Endothelial cell (in vitro differentiated cells): Measurements from ENCODE around the gene F5. TPM values are rescaled to one million over a fixed set of nuclear protein-coding genes. Genes with fewer than 3 reads are reported as not detected.
"Not testable (repeated sequence)": the region's sequence is repeated elsewhere in the genome, so short reads cannot be mapped to it uniquely, and the experiment has no call there.

Experiments used
- DNase-seq: peaks from one replicate; pipeline ENCODE4 v3.0.0; 2021; ENCODE audit warnings: low spot score
- H3K27ac Mint-ChIP-seq: one replicate; pipeline ENCODE4 v1.8.0; 2021; ENCODE audit warnings: mixed read lengths, inconsistent platforms; ENCODE audit not compliant: unreplicated experiment
- H3K27me3 Mint-ChIP-seq: one replicate; pipeline ENCODE4 v1.8.0; 2021; ENCODE audit warnings: mild to moderate bottlenecking, moderate library complexity, mixed read lengths, inconsistent platforms; ENCODE audit not compliant: unreplicated experiment
- H3K36me3 Mint-ChIP-seq: one replicate; pipeline ENCODE4 v1.8.0; 2021; ENCODE audit warnings: mild to moderate bottlenecking, low read depth, mixed read lengths, inconsistent platforms; ENCODE audit not compliant: unreplicated experiment
- H3K4me1 Mint-ChIP-seq: one replicate; pipeline ENCODE4 v1.8.0; 2021; ENCODE audit warnings: mild to moderate bottlenecking, mixed read lengths, inconsistent platforms; ENCODE audit not compliant: unreplicated experiment
- H3K4me3 Mint-ChIP-seq: one replicate; pipeline ENCODE4 v1.8.0; 2021; ENCODE audit warnings: mild to moderate bottlenecking, mixed read lengths, inconsistent platforms; ENCODE audit not compliant: unreplicated experiment
- H3K9me3 Mint-ChIP-seq: one replicate; pipeline ENCODE4 v1.8.0; 2021; ENCODE audit warnings: mixed read lengths, inconsistent platforms; ENCODE audit not compliant: unreplicated experiment
- CTCF ChIP-seq: fragments of 200-600 bp; sonication (generic); IDR thresholded peaks from one replicate; pipeline ENCODE4 v1.5.0; 2021; ENCODE audit warnings: antibody characterized with exemption; ENCODE audit not compliant: unreplicated experiment
- total RNA-seq: library from RNA; stranded (reverse); fragmentation: NEBNext Ultra II Directional; extraction: Animal tissue kit (Norgen Biotek cat#: 25700); gene quantifications from one replicate; pipeline ENCODE4 v1.2.1, GENCODE V29; 2021; ENCODE audit not compliant: unreplicated experiment

Gene F5
- total RNA-seq, 1 donor from 2014 or later = not detected

- Mint-ChIP-seq H3K36me3 (no peaks in the 10 kb centered on the region), H3K27ac (no peak overlapping the region), H3K9me3 (no peaks in the 10 kb centered on the region), H3K4me3 (no peak overlapping the region), H3K4me1 (peaks cover 15% of the 10 kb centered on the region), H3K27me3 (no peaks in the 10 kb centered on the region)
- no peak for DNase-seq
- no peak for TF ChIP-seq CTCF
Observed at GRCh38 chr1:169507413-169507812, 78.9 kb downstream of the F5 start.

- H3K27ac Mint-ChIP-seq, H3K9me3 Mint-ChIP-seq, H3K27me3 Mint-ChIP-seq, DNase-seq, H3K36me3 Mint-ChIP-seq, H3K4me3 Mint-ChIP-seq, H3K4me1 Mint-ChIP-seq: not testable (repeated sequence)
Observed at GRCh38 chr1:169503601-169504000, 82.7 kb downstream of the F5 start.

GRCh38 chr1:169499807-169500206 lies 86.5 kb downstream of the F5 start:
- TF ChIP-seq CTCF = no peak
- Mint-ChIP-seq H3K4me1 (no peaks in the 10 kb centered on the region), H3K9me3 (no peaks in the 10 kb centered on the region), H3K27me3 (peaks cover 2% of the 10 kb centered on the region), H3K4me3 (no peak overlapping the region), H3K27ac (no peak overlapping the region), H3K36me3 (no peaks in the 10 kb centered on the region)
- DNase-seq = no peak

- no peaks in the 10 kb centered on the region for H3K9me3 Mint-ChIP-seq
- no peak overlapping the region for H3K27ac Mint-ChIP-seq
- TF ChIP-seq CTCF = no peak
- no peaks in the 10 kb centered on the region for H3K36me3 Mint-ChIP-seq
- DNase-seq = no peak
- peaks cover 2% of the 10 kb centered on the region for H3K27me3 Mint-ChIP-seq
- H3K4me3 Mint-ChIP-seq = no peak overlapping the region
- no peaks in the 10 kb centered on the region for H3K4me1 Mint-ChIP-seq
Observed at GRCh38 chr1:169497317-169497716, 89.0 kb downstream of the F5 start.

- no peak for TF ChIP-seq CTCF
- peaks cover 2% of the 10 kb centered on the region for H3K27me3 Mint-ChIP-seq
- DNase-seq = no peak
- H3K4me3 Mint-ChIP-seq = no peak overlapping the region
- H3K27ac Mint-ChIP-seq = no peak overlapping the region
- no peaks in the 10 kb centered on the region for H3K36me3 Mint-ChIP-seq
- H3K4me1 Mint-ChIP-seq = no peaks in the 10 kb centered on the region
- no peaks in the 10 kb centered on the region for H3K9me3 Mint-ChIP-seq
Observed at GRCh38 chr1:169495916-169496315, 90.4 kb downstream of the F5 start.
